GM12892 (cell line): ENCODE measurements around the gene UBQLNL.

Source experiments
- POLR2A ChIP-seq: IDR thresholded peaks from 2 replicates; pipeline ENCODE4 v1.6.1; 2011; ENCODE audit warnings: low read depth, low read length, control low read depth
- POLR2AphosphoS5 ChIP-seq: IDR thresholded peaks from 2 replicates; pipeline ENCODE4 v1.6.1; 2011; ENCODE audit warnings: low read depth, low read length, control low read depth
- TAF1 ChIP-seq: IDR thresholded peaks from 2 replicates; pipeline ENCODE4 v1.6.1; 2011; ENCODE audit warnings: low read depth, mild to moderate bottlenecking, control low read depth, low read length, borderline replicate concordance

DNA sequence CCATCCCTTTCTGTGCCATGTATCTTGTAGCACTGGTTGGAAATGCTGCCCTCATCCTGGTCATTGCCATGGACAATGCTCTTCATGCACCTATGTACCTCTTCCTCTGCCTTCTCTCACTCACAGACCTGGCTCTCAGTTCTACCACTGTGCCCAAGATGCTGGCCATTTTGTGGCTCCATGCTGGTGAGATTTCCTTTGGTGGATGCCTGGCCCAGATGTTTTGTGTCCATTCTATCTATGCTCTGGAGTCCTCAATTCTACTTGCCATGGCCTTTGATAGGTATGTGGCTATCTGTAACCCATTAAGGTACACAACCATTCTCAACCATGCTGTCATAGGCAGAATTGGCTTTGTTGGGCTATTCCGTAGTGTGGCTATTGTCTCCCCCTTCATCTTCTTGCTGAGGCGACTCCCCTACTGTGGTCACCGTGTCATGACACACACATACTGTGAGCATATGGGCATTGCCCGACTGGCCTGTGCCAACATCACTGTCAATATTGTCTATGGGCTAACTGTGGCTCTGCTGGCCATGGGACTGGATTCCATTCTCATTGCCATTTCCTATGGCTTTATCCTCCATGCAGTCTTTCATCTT is 27.6 kb downstream of the UBQLNL start:
- TF ChIP-seq POLR2A (no peak), POLR2AphosphoS5 (no peak), TAF1 (no peak)
